ENCODE results near the gene MYL9.

The MYL9 gene

DNA sequence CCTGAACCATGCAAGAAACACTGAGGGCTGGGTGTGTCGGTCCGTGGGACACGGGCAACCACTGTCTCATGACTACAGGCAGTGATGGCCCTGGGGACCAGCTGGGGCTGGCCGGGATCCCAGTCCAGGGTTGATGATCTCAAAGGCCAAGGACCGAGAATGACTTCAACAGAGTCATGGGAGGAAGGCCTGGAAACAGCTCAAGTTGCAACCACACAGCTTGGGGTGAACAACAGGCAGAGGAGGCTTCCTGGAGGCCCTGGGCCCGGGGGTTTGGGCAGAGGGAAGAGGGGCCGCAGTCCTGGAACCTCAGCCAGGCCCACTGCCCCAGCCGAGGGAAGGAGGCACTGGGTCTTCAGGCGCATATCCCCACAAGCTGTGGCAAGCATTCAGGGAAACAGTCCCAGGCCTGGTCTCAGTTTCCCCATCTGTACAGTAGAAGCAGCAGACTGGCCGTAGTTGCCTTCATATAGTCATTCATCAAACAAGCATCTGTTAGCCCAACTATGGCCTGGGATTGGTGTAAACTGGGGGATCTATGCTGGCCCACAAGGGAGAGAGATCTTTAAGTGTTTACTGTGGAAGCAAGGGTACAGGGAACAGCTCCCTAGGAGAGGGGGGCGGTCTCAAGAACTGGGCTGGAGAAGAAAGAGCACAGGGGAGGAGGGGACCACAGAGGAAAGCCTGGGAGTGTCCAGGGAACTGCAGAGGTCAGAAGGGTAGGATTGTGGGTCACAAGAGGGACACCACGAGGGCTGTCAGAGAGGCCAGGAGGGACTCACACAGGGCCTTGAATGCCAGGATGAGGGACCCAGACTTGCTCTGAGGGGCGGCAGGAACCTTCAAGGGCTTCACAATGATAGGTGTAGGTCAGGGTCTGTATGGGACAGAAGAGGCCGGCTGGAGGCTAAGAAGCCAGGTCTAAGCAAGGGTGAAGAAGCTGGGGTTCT lies 2.1 kb downstream of the MYL9 start:
- Histone ChIP-seq H3K4me3 (ENCODE audit: low read depth, low read length) (peak overlapping the region; percentile 81), H3K9ac (ENCODE audit: low read depth, low read length) (no peak overlapping the region), H3K36me3 (ENCODE audit: control insufficient read depth, insufficient read depth, low read length) (peaks cover 22% of the 10 kb centered on the region), H3K9me3 (ENCODE audit: control insufficient read depth, insufficient read depth, low read length) (no peaks in the 10 kb centered on the region), H3K4me1 (ENCODE audit: control insufficient read depth, insufficient read depth, low read length) (peaks cover 29% of the 10 kb centered on the region), H3K27me3 (ENCODE audit: control insufficient read depth, insufficient read depth, low read length) (no peaks in the 10 kb centered on the region), H3K27ac (ENCODE audit: low read depth, low read length) (no peak overlapping the region)

DNA sequence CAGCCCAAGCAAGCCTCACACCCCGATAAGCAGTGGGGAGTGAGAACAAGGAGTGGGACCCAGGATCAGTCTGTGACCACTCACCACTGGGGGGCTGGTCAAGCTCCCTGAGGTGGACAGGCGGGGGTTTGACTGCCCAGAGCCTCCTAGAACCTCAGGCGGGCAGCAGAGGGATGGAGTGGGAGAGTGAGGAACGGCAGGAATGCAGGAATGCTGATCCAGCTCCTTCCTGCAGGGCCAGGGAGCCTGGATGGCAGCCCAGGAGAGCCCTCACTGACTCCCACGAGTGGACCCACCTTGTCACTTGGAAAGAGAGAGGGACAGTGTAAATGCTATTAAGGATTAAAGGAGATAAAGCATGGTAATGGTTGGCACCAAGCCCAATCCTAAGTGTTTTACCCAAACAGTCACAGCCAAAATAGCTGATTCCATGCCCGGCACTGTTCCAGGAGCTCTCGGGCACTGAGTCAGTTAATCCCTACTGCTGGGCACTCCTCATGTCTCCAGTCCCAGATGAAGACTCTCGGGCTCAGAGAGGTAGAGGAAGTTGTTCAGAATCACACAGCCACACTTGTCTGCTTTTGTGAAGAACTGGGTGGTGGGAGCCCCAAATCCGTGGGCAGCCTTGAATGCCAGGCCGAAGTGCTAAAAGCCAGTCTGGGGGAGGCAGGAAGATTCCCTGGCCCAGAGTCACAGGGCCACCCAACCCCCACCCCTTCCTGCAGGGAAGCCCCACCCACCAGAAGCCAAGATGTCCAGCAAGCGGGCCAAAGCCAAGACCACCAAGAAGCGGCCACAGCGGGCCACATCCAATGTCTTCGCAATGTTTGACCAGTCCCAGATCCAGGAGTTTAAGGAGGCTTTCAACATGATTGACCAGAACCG lies 3.1 kb downstream of the MYL9 start:
- H3K9me3 ChIP-seq (ENCODE audit: control insufficient read depth, insufficient read depth, low read length) = no peaks in the 10 kb centered on the region
- H3K27me3 ChIP-seq (ENCODE audit: control insufficient read depth, insufficient read depth, low read length) = no peaks in the 10 kb centered on the region
- H3K27ac ChIP-seq (ENCODE audit: low read depth, low read length) = no peak overlapping the region
- H3K4me1 ChIP-seq (ENCODE audit: control insufficient read depth, insufficient read depth, low read length) = peaks cover 29% of the 10 kb centered on the region
- H3K4me3 ChIP-seq (ENCODE audit: low read depth, low read length) = no peak overlapping the region
- H3K36me3 ChIP-seq (ENCODE audit: control insufficient read depth, insufficient read depth, low read length) = peaks cover 29% of the 10 kb centered on the region
- no peak overlapping the region for H3K9ac ChIP-seq (ENCODE audit: low read depth, low read length)

DNA sequence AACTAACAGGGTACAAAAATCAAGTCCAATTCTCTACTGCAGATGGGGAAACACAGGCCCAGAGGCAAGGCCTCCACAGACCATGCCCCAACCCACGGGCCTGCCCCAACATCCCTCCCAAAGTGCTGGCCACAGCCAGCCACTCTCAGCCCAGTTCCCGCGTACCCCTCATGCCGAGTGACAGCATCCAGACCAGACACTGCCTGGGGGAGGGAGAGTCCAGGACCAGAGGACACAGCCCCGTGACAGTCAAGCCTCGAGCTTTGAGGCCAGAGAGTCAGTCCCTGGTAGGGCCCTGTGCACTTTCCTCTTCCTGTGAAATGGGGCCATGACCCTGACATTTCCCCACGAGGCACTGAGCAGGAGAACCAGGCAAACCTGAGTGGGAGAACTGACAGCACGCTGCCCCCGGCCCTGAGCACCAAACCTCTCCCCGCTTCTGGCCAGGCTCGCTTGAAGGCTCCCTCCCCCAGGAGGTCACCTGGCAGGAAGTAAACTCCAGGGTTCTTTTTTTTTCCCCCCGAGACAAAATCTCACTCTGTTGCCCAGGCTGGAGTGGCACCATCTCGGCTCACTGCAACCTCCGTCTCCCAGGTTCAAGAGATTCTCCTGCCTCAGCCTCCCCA lies 4.9 kb downstream of the MYL9 start:
- Histone ChIP-seq H3K27ac (ENCODE audit: low read depth, low read length) (no peak overlapping the region), H3K4me1 (ENCODE audit: control insufficient read depth, insufficient read depth, low read length) (peaks cover 23% of the 10 kb centered on the region), H3K9me3 (ENCODE audit: control insufficient read depth, insufficient read depth, low read length) (no peaks in the 10 kb centered on the region), H3K36me3 (ENCODE audit: control insufficient read depth, insufficient read depth, low read length) (peaks cover 35% of the 10 kb centered on the region), H3K4me3 (ENCODE audit: low read depth, low read length) (no peak overlapping the region), H3K27me3 (ENCODE audit: control insufficient read depth, insufficient read depth, low read length) (no peaks in the 10 kb centered on the region), H3K9ac (ENCODE audit: low read depth, low read length) (no peak overlapping the region)

DNA sequence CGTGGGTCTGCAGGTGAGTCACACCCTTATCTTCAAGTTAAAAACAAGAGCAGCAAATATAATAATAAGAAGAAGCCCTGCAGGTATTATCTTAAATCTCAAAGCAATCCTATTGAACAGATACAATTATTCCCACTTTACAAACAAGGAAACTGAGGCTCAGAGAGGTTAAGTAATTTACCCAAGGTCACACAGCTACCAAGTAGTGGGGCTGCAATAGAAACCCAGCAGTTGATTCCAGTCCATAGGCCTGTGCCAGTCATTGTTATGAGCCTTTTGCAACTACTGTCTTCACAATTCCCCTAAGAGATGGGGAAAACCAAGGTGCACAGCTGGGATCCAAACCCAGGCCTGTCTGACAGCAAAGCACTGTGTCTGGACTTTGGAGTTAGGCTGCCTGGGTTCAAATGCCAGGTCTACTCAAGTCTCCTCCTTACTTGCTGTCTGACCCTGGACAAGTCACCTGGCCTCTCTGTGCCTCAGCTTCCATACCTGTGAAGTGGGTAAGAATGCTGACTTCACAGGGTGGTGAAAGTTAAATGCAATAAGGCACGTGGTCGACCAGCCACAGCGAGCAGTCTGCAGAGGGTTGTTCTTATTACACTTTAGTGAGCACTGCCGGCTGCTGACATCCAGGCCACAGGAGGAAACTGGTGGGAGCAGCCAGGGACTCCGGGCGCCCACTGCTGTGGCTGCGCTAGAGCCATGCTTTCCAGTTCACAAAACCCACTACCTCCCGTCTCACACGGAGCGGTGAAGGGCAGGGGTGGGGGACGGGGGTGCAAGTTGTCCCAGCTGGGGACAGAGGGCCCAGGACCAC lies 6.1 kb downstream of the MYL9 start:
- Histone ChIP-seq H3K36me3 (ENCODE audit: control insufficient read depth, insufficient read depth, low read length) (peaks cover 35% of the 10 kb centered on the region), H3K4me1 (ENCODE audit: control insufficient read depth, insufficient read depth, low read length) (peaks cover 14% of the 10 kb centered on the region), H3K4me3 (ENCODE audit: low read depth, low read length) (no peak overlapping the region)

DNA sequence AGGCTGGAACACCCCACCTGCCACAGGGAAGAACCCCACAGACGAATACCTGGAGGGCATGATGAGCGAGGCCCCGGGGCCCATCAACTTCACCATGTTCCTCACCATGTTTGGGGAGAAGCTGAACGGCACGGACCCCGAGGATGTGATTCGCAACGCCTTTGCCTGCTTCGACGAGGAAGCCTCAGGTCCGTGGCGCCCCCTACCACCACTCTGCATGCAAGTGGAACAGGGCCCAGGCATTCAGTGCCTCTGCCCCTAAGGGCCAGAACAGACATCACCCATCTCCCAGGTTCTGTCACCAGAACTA lies 6.6 kb downstream of the MYL9 start:
- Histone ChIP-seq H3K4me3 (ENCODE audit: low read depth, low read length) (no peak overlapping the region), H3K9ac (ENCODE audit: low read depth, low read length) (no peak overlapping the region), H3K36me3 (ENCODE audit: control insufficient read depth, insufficient read depth, low read length) (peaks cover 35% of the 10 kb centered on the region), H3K9me3 (ENCODE audit: control insufficient read depth, insufficient read depth, low read length) (no peaks in the 10 kb centered on the region), H3K4me1 (ENCODE audit: control insufficient read depth, insufficient read depth, low read length) (peaks cover 8% of the 10 kb centered on the region), H3K27ac (ENCODE audit: low read depth, low read length) (no peak overlapping the region), H3K27me3 (ENCODE audit: control insufficient read depth, insufficient read depth, low read length) (no peaks in the 10 kb centered on the region)

More for the DNA sequence above, 6.1 kb downstream of the MYL9 start:
- Histone ChIP-seq H3K27ac (ENCODE audit: low read depth, low read length) (no peak overlapping the region), H3K9me3 (ENCODE audit: control insufficient read depth, insufficient read depth, low read length) (no peaks in the 10 kb centered on the region), H3K27me3 (ENCODE audit: control insufficient read depth, insufficient read depth, low read length) (no peaks in the 10 kb centered on the region), H3K9ac (ENCODE audit: low read depth, low read length) (no peak overlapping the region)

DNA sequence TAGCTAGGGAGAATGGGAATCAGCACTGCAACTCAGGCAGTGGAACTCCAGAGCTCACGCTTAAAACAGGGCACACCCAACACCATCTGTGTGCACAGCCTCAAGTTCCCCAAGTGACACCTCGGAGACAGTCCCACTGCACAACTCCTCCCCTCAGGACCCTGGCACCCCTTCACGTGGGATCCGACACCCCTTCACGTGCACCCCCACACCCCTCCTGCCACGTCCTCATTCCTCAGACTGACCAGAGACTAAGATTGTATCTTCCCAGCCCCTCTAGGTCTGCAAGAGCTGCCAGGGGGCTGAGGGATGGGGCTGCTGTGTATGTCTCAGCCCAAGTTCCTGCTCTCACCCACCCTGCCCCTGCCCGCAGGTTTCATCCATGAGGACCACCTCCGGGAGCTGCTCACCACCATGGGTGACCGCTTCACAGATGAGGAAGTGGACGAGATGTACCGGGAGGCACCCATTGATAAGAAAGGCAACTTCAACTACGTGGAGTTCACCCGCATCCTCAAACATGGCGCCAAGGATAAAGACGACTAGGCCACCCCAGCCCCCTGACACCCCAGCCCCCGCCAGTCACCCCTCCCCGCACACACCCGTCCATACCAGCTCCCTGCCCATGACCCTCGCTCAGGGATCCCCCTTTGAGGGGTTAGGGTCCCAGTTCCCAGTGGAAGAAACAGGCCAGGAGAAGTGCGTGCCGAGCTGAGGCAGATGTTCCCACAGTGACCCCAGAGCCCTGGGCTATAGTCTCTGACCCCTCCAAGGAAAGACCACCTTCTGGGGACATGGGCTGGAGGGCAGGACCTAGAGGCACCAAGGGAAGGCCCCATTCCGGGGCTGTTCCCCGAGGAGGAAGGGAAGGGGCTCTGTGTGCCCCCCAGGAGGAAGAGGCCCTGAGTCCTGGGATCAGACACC lies 7.6 kb downstream of the MYL9 start:
- Histone ChIP-seq H3K27me3 (ENCODE audit: control insufficient read depth, insufficient read depth, low read length) (no peaks in the 10 kb centered on the region), H3K9ac (ENCODE audit: low read depth, low read length) (no peak overlapping the region), H3K4me1 (ENCODE audit: control insufficient read depth, insufficient read depth, low read length) (peaks cover 4% of the 10 kb centered on the region; the same call in 1 of the 2 replicates), H3K36me3 (ENCODE audit: control insufficient read depth, insufficient read depth, low read length) (peaks cover 35% of the 10 kb centered on the region), H3K9me3 (ENCODE audit: control insufficient read depth, insufficient read depth, low read length) (no peaks in the 10 kb centered on the region), H3K27ac (ENCODE audit: low read depth, low read length) (no peak overlapping the region), H3K4me3 (ENCODE audit: low read depth, low read length) (no peak overlapping the region)

DNA sequence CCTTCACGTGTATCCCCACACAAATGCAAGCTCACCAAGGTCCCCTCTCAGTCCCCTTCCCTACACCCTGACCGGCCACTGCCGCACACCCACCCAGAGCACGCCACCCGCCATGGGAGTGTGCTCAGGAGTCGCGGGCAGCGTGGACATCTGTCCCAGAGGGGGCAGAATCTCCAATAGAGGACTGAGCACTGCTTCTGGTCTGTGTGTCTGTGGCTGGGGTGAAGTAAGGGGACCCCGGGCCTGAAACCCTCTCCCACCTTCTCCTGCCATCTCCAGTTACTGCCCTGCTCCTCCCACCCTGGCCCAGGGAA lies 8.3 kb downstream of the MYL9 start:
- Histone ChIP-seq H3K36me3 (ENCODE audit: control insufficient read depth, insufficient read depth, low read length) (peaks cover 35% of the 10 kb centered on the region), H3K27ac (ENCODE audit: low read depth, low read length) (no peak overlapping the region), H3K4me1 (ENCODE audit: control insufficient read depth, insufficient read depth, low read length) (no peaks in the 10 kb centered on the region), H3K9me3 (ENCODE audit: control insufficient read depth, insufficient read depth, low read length) (no peaks in the 10 kb centered on the region), H3K9ac (ENCODE audit: low read depth, low read length) (no peak overlapping the region), H3K4me3 (ENCODE audit: low read depth, low read length) (no peak overlapping the region), H3K27me3 (ENCODE audit: control insufficient read depth, insufficient read depth, low read length) (no peaks in the 10 kb centered on the region)

DNA sequence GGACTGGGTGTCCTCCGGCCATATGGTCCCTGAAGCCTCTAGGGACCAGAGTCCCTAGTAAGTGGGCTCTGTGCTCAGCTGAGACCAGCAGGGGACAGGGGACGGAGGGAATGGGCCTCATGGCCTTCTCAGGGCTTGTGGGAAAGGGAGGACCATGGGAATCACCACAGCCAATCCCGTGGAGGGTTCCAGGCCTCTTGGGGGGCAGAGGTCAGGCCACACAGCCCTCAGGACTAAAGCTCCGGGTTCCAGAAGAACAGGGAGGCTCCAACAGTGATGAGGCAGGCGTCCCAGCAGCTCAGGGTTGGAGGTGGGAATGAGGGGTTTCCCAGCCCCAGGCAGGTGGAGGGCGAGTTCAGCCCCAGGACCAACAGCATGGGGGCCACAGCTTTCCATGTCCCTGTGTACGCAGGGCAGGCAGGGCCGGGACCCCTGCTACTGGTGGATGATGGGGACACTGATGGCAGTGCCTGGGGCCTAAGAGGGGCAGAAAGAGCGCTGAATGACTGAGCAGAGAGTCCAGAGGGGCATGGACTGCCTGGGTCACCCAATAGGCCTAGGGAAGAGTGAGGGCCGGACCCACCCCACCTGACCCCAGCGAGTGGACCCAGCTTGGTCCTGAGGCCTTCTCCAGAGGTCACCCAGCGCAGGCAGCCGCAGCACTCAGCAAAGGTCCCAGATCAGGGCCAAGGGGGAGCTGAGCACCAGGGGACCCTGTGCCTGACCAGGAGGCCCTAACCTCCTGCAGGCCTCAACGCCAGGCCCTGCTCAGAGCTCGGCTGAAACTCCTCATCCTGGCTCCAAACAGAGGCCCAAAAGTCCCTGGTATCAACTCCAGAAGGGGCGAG lies 8.8 kb downstream of the MYL9 start:
- Histone ChIP-seq H3K9me3 (ENCODE audit: control insufficient read depth, insufficient read depth, low read length) (no peaks in the 10 kb centered on the region), H3K4me1 (ENCODE audit: control insufficient read depth, insufficient read depth, low read length) (no peaks in the 10 kb centered on the region), H3K9ac (ENCODE audit: low read depth, low read length) (no peak overlapping the region), H3K27ac (ENCODE audit: low read depth, low read length) (no peak overlapping the region), H3K36me3 (ENCODE audit: control insufficient read depth, insufficient read depth, low read length) (peaks cover 31% of the 10 kb centered on the region), H3K4me3 (ENCODE audit: low read depth, low read length) (no peak overlapping the region), H3K27me3 (ENCODE audit: control insufficient read depth, insufficient read depth, low read length) (no peaks in the 10 kb centered on the region)

DNA sequence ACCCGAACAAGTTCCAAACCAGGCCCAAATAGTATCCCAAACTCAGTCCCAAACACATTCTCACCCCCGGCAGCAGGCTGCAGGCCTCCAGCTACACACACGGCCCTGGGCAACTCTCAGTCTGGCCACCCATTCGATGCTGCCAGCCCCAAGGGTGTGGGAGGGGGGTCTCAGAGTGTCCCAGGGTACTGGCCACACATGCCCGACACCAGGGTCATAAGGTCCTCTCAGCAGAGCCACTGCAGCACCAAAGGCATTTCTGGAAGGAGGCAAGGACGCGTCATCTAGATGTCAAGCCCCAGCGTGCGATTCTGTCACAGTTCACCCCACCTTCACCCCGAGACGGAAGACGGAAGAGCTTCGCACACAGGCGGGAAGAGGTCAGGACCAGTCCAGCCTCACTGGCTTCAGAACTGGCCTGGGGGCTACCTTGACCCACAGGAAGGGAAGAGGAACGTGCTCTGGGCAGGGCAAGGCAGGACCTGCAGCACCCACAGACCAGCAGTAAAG lies 9.5 kb downstream of the MYL9 start:
- Histone ChIP-seq H3K27ac (ENCODE audit: low read depth, low read length) (no peak overlapping the region), H3K4me1 (ENCODE audit: control insufficient read depth, insufficient read depth, low read length) (no peaks in the 10 kb centered on the region), H3K36me3 (ENCODE audit: control insufficient read depth, insufficient read depth, low read length) (peaks cover 30% of the 10 kb centered on the region), H3K27me3 (ENCODE audit: control insufficient read depth, insufficient read depth, low read length) (no peaks in the 10 kb centered on the region), H3K9ac (ENCODE audit: low read depth, low read length) (no peak overlapping the region), H3K4me3 (ENCODE audit: low read depth, low read length) (no peak overlapping the region), H3K9me3 (ENCODE audit: control insufficient read depth, insufficient read depth, low read length) (no peaks in the 10 kb centered on the region)

Data from HUES48 (cell line).